HepG2 (cell line): ENCODE results near the gene FAF1. TPM values are rescaled to one million over a fixed set of nuclear protein-coding genes. Genes with fewer than 3 reads are reported as not detected.

ENCODE experiments used
- CHCHD3 ChIP-seq: sonication (generic); formaldehyde crosslinking; IDR thresholded peaks from 2 replicates; pipeline ENCODE4 v1.8.0; 2022; ENCODE audit warnings: mild to moderate bottlenecking, missing genetic modification reagents, moderate library complexity
- FOXJ3 ChIP-seq: sonication (generic); formaldehyde crosslinking; IDR thresholded peaks from 2 replicates; pipeline ENCODE4 v1.4.0; 2020; ENCODE audit warnings: missing genetic modification reagents, mild to moderate bottlenecking, borderline replicate concordance
- GPN1 ChIP-seq: sonication (generic); formaldehyde crosslinking; IDR thresholded peaks from 2 replicates; pipeline ENCODE4 v1.5.1; 2020; ENCODE audit warnings: missing genetic modification reagents, borderline replicate concordance
- KAT2B ChIP-seq: fragments of 150-350 bp; IDR thresholded peaks from 2 replicates; pipeline ENCODE4 v1.6.1; 2014; ENCODE audit warnings: low read depth, low read length, borderline replicate concordance
- KLF9 ChIP-seq: IDR thresholded peaks from 2 replicates; pipeline ENCODE4 v1.6.1; 2016; ENCODE audit warnings: low read depth
- MTA3 ChIP-seq: sonication (generic); formaldehyde crosslinking; IDR thresholded peaks from 2 replicates; pipeline ENCODE4 v1.4.0; 2020; ENCODE audit warnings: missing genetic modification reagents
- MYNN ChIP-seq: sonication (generic); formaldehyde crosslinking; IDR thresholded peaks from 2 replicates; pipeline ENCODE4 v1.4.0; 2020; ENCODE audit warnings: mild to moderate bottlenecking, low read depth, missing genetic modification reagents
- NR2F6 ChIP-seq, 2 experiments: IDR thresholded peaks; 2 replicates each; pipeline ENCODE4 v1.6.1; 2016; ENCODE audit warnings: antibody characterized with exemption in 1 of 2, mild to moderate bottlenecking in 1 of 2
- PCBP1 ChIP-seq: fragments of 200-400 bp; formaldehyde crosslinking; IDR thresholded peaks from 2 replicates; pipeline ENCODE4 v1.6.1; 2017; ENCODE audit warnings: mild to moderate bottlenecking, low read depth, low read length, borderline replicate concordance
- PCBP2 ChIP-seq: fragments of 200-400 bp; formaldehyde crosslinking; optimal IDR thresholded peaks from 2 replicates; pipeline ENCODE3; 2018; ENCODE audit warnings: low read length, low read depth; ENCODE audit not compliant: poor library complexity, severe bottlenecking
- POLR2A ChIP-seq, 2 experiments: IDR thresholded peaks; 2 replicates each; pipeline ENCODE4 v1.6.1; 2011; ENCODE audit warnings: low read depth in 2 of 2, low read length in 2 of 2, mild to moderate bottlenecking in 1 of 2, moderate library complexity in 1 of 2; ENCODE audit not compliant: insufficient read depth in 1 of 2
- SATB2 ChIP-seq: sonication (generic); formaldehyde crosslinking; IDR thresholded peaks from 2 replicates; pipeline ENCODE4 v1.5.0; 2020; ENCODE audit warnings: missing genetic modification reagents
- SMAD1 ChIP-seq: sonication (generic); formaldehyde crosslinking; IDR thresholded peaks from 2 replicates; pipeline ENCODE4 v1.4.0; 2020; ENCODE audit warnings: missing genetic modification reagents, low read depth, mild to moderate bottlenecking, borderline replicate concordance
- SOX13 ChIP-seq, 3 experiments: fragments of 450-650 bp in 1 of 3; sonication (generic) in 1 of 3; formaldehyde crosslinking in 1 of 3; IDR thresholded peaks in 2 of 3; conservative IDR thresholded peaks in 1 of 3; 2 replicates each; pipeline versions ENCODE4 v1.5.0 to v1.6.1; 2016 to 2020; ENCODE audit warnings: antibody characterized with exemption in 1 of 3, mild to moderate bottlenecking in 1 of 3, missing compliant biosample characterization in 1 of 3, missing genetic modification reagents in 1 of 3, moderate library complexity in 1 of 3
- ZFP62 ChIP-seq: sonication (generic); formaldehyde crosslinking; IDR thresholded peaks from 2 replicates; pipeline ENCODE4 v1.4.0; 2020; ENCODE audit warnings: missing genetic modification reagents
- ZFX ChIP-seq: sonication (generic); formaldehyde crosslinking; IDR thresholded peaks from 2 replicates; pipeline ENCODE4 v1.4.0; 2020; ENCODE audit warnings: mild to moderate bottlenecking, low read depth, missing genetic modification reagents, moderate library complexity
- ZFYVE20 ChIP-seq: sonication (generic); formaldehyde crosslinking; IDR thresholded peaks from 2 replicates; pipeline ENCODE4 v1.8.0; 2023; ENCODE audit warnings: low read depth, mild to moderate bottlenecking, moderate library complexity, missing genetic modification reagents, borderline replicate concordance
- ZNF121 ChIP-seq: sonication (generic); formaldehyde crosslinking; IDR thresholded peaks from 2 replicates; pipeline ENCODE4 v1.5.0; 2020; ENCODE audit warnings: mild to moderate bottlenecking, missing genetic modification reagents
- ZNF235 ChIP-seq: sonication (generic); formaldehyde crosslinking; IDR thresholded peaks from 2 replicates; pipeline ENCODE4 v1.8.1; 2023; ENCODE audit warnings: mild to moderate bottlenecking, missing genetic modification reagents, borderline replicate concordance
- ZNF335 ChIP-seq: sonication (generic); formaldehyde crosslinking; IDR thresholded peaks from 2 replicates; pipeline ENCODE4 v1.4.0; 2020; ENCODE audit warnings: missing genetic modification reagents
- ZNF510 ChIP-seq: sonication (generic); formaldehyde crosslinking; IDR thresholded peaks from 2 replicates; pipeline ENCODE4 v1.4.0; 2020; ENCODE audit warnings: low read depth, mild to moderate bottlenecking, missing genetic modification reagents
- ZNF850 ChIP-seq: sonication (generic); formaldehyde crosslinking; conservative IDR thresholded peaks from 2 replicates; pipeline ENCODE4 v1.9.0; 2021; ENCODE audit warnings: mild to moderate bottlenecking, missing genetic modification reagents
- ZNF878 ChIP-seq: sonication (generic); formaldehyde crosslinking; IDR thresholded peaks from 2 replicates; pipeline ENCODE4 v1.8.1; 2023; ENCODE audit warnings: mild to moderate bottlenecking, missing genetic modification reagents, moderate library complexity
- ZNF891 ChIP-seq: sonication (generic); formaldehyde crosslinking; IDR thresholded peaks from 2 replicates; pipeline ENCODE4 v1.5.0; 2020; ENCODE audit warnings: mild to moderate bottlenecking, missing genetic modification reagents
- ZSCAN22 ChIP-seq: sonication (generic); formaldehyde crosslinking; IDR thresholded peaks from 2 replicates; pipeline ENCODE4 v1.4.0; 2020; ENCODE audit warnings: mild to moderate bottlenecking, missing genetic modification reagents
- polyA plus RNA-seq, 8 experiments: library from polyadenylated mRNA; depleted of rRNA in 3 of 8; stranded (reverse) in 7 of 8; unstranded in 1 of 8; fragments of >200 nt; fragmentation: Illumina TruSeq in 4 of 8; extraction: Trizol in 4 of 8; gene quantifications; 2 replicates each; pipeline versions ENCODE4 v1.2.1 to v1.2.3, GENCODE V29; 2011 to 2016; ENCODE audit warnings: low read depth in 4 of 8, missing spikeins in 1 of 8, mixed read lengths in 1 of 8; ENCODE audit not compliant: insufficient read depth in 1 of 8
- total RNA-seq, 5 experiments: library from RNA; depleted of rRNA; stranded (reverse); fragments of >200 nt; fragmentation: Illumina TruSeq; extraction: Trizol; gene quantifications; 2 replicates each; pipeline ENCODE4 v1.2.3, GENCODE V29; 2016; ENCODE audit warnings: low read depth in 1 of 5
- TF ChIP-seq, protein P1 (sequence below): sonication (generic); formaldehyde crosslinking; IDR thresholded peaks from 2 replicates; pipeline ENCODE4 v1.5.1; 2020; ENCODE audit warnings: missing genetic modification reagents, mild to moderate bottlenecking, borderline replicate concordance
- TF ChIP-seq, protein P2 (sequence below): sonication (generic); formaldehyde crosslinking; IDR thresholded peaks from 2 replicates; pipeline ENCODE4 v1.4.0; 2020; ENCODE audit warnings: missing genetic modification reagents; ENCODE audit errors: not compliant biosample characterization
- TF ChIP-seq, protein P3 (sequence below): sonication (generic); formaldehyde crosslinking; IDR thresholded peaks from 2 replicates; pipeline ENCODE4 v1.4.0; 2020; ENCODE audit warnings: mild to moderate bottlenecking, missing genetic modification reagents, borderline replicate concordance

The FAF1 gene
- total and polyA plus RNA-seq, 2 of the 13 experiments (the other 11 are each of a cell fraction or from before 2014, with no cell fraction given) = 19.4 to 63.3 TPM

DNA sequence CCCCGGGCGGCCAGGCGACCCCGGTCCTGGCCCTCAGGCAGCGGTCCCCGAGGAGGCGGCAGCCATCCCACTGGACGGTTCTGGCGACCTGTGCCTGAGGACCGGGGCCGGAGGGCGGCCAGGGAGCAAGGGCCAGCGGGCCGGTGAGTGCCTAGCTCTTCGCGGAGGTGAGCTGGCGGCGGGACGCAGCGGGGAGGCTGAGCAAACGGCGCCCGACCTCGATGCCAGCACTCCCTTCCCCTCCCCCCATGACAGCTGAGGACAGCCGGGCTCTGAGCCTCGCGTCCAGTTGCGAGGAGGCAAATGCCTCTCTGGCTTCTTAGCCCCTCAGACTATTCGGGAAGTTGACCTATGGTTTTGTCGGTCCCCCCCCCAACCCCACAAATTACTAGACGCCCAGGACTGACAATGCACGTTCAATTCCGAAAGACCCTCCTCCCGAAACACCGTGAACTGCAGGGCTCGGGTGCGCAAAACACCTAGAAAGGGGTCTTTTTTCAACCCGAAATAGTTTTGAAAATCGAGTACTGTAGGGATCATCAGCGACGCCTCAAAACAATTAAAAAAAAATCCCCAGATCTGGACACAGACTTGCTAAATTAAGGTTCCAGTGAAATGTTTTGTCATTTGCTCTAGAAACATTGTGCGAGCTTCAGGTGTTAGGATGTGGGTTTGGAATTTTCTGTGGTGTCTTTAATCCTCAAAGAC lies 18.2 kb upstream of the FAF1 start (continued):
- TF ChIP-seq ZSCAN22 = no peak
- TF ChIP-seq PCBP2 = no peak
- no peak for TF ChIP-seq MYNN (CRISPR knock-in tag)
- TF ChIP-seq PCBP1 = peak; percentile 45; the same call in 1 of the 2 replicates
- no peak for TF ChIP-seq ZFP62 (CRISPR knock-in tag)
- TF ChIP-seq SATB2 = 0 out of 2 replicates have a peak, but pooled peaks have one; percentile 3
- no peak; the same call in 1 of the 2 replicates for TF ChIP-seq ZNF878
- TF ChIP-seq FOXJ3 (CRISPR knock-in tag) = no peak
- TF ChIP-seq MTA3 (CRISPR knock-in tag) = no peak
- TF ChIP-seq ZNF510 (CRISPR knock-in tag) = 0 out of 2 replicates have a peak, but pooled peaks have one; percentile 20
- no peak for TF ChIP-seq SMAD1 (CRISPR knock-in tag)
- TF ChIP-seq, protein P1, sequence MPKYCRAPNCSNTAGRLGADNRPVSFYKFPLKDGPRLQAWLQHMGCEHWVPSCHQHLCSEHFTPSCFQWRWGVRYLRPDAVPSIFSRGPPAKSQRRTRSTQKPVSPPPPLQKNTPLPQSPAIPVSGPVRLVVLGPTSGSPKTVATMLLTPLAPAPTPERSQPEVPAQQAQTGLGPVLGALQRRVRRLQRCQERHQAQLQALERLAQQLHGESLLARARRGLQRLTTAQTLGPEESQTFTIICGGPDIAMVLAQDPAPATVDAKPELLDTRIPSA = no peak
- TF ChIP-seq ZNF121 (CRISPR knock-in tag) = no peak
- no peak for TF ChIP-seq CHCHD3 (CRISPR knock-in tag)
- TF ChIP-seq, protein P2, sequence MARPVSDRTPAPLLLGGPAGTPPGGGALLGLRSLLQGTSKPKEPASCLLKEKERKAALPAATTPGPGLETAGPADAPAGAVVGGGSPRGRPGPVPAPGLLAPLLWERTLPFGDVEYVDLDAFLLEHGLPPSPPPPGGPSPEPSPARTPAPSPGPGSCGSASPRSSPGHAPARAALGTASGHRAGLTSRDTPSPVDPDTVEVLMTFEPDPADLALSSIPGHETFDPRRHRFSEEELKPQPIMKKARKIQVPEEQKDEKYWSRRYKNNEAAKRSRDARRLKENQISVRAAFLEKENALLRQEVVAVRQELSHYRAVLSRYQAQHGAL (CRISPR knock-in tag) = no peak
- TF ChIP-seq KAT2B = no peak
- TF ChIP-seq ZFYVE20 (CRISPR knock-in tag) = no peak
- TF ChIP-seq GPN1 (CRISPR knock-in tag) = no peak
- TF ChIP-seq SOX13 (IDR thresholded peaks at IDR 0.05) = no peak
- no peak for TF ChIP-seq SOX13 (CRISPR knock-in tag; conservative IDR thresholded peaks at IDR 0.05 in 1 of 2, IDR thresholded peaks at IDR 0.05 in 1 of 2)
- TF ChIP-seq NR2F6 (IDR thresholded peaks at IDR 0.05) = no peak
- TF ChIP-seq NR2F6 (CRISPR knock-in tag; IDR thresholded peaks at IDR 0.05) = no peak
- peak; percentile 60 to 65 for TF ChIP-seq POLR2A (IDR thresholded peaks at IDR 0.05; ENCODE audit: insufficient read depth in 1 of 2, low read depth in 2 of 2, low read length in 2 of 2)
- no peak for TF ChIP-seq ZNF235
- TF ChIP-seq ZNF335 (CRISPR knock-in tag) = no peak
- TF ChIP-seq, protein P3, sequence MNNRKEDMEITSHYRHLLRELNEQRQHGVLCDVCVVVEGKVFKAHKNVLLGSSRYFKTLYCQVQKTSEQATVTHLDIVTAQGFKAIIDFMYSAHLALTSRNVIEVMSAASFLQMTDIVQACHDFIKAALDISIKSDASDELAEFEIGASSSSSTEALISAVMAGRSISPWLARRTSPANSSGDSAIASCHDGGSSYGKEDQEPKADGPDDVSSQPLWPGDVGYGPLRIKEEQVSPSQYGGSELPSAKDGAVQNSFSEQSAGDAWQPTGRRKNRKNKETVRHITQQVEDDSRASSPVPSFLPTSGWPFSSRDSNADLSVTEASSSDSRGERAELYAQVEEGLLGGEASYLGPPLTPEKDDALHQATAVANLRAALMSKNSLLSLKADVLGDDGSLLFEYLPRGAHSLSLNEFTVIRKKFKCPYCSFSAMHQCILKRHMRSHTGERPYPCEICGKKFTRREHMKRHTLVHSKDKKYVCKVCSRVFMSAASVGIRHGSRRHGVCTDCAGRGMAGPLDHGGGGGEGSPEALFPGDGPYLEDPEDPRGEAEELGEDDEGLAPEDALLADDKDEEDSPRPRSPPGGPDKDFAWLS = no peak
- no peak for TF ChIP-seq ZNF850 (CRISPR knock-in tag)
- TF ChIP-seq ZNF891 (CRISPR knock-in tag) = no peak
- TF ChIP-seq KLF9 = no peak
- no peak for TF ChIP-seq ZFX (CRISPR knock-in tag)
